Osteoblast (primary cell): ENCODE results near the gene EXOC4. TPM values are rescaled to one million over a fixed set of nuclear protein-coding genes. Genes with fewer than 3 reads are reported as not detected.

ENCODE experiments used
- DNase-seq: peaks from one replicate; pipeline ENCODE4 v3.0.0; 2011; ENCODE audit warnings: low spot score, mixed read lengths; ENCODE audit not compliant: insufficient read length; ENCODE audit errors: missing footprints
- H2AFZ ChIP-seq: 2 replicates; pipeline ENCODE4 v1.6.0; 2011; ENCODE audit warnings: mild to moderate bottlenecking, low read length
- H3K27ac ChIP-seq: 2 replicates; pipeline ENCODE4 v1.5.1; 2011; ENCODE audit warnings: mild to moderate bottlenecking, low read depth, low read length, moderate library complexity
- H3K27me3 ChIP-seq: 2 replicates; pipeline ENCODE4 v1.6.0; 2012; ENCODE audit warnings: mild to moderate bottlenecking, control low read depth, inconsistent platforms, low read length, moderate library complexity; ENCODE audit not compliant: insufficient read depth
- H3K36me3 ChIP-seq: 2 replicates; pipeline ENCODE4 v1.5.1; 2011; ENCODE audit warnings: mild to moderate bottlenecking, low read length, control low read depth, moderate library complexity; ENCODE audit not compliant: insufficient read depth
- H3K4me1 ChIP-seq: 2 replicates; pipeline ENCODE4 v1.5.1; 2011; ENCODE audit warnings: mild to moderate bottlenecking, low read length, control low read depth, moderate library complexity; ENCODE audit not compliant: insufficient read depth
- H3K4me2 ChIP-seq: 2 replicates; pipeline ENCODE4 v1.6.0; 2011; ENCODE audit warnings: mild to moderate bottlenecking, low read length; ENCODE audit not compliant: insufficient read depth
- H3K4me3 ChIP-seq: fragments of 200-600 bp; sonication (generic); 3 replicates; pipeline ENCODE4 v1.5.1; 2012; ENCODE audit warnings: mild to moderate bottlenecking, low read length, inconsistent platforms; ENCODE audit not compliant: insufficient read depth
- H3K79me2 ChIP-seq: 2 replicates; pipeline ENCODE4 v1.6.0; 2012; ENCODE audit warnings: mild to moderate bottlenecking, low read length, control low read depth, inconsistent platforms; ENCODE audit not compliant: insufficient read depth
- H3K9me3 ChIP-seq: 2 replicates; pipeline ENCODE4 v1.5.1; 2011; ENCODE audit warnings: low read depth, low read length, control low read depth
- H4K20me1 ChIP-seq: 2 replicates; pipeline ENCODE4 v1.6.0; 2012; ENCODE audit warnings: mild to moderate bottlenecking, low read length, control low read depth; ENCODE audit not compliant: insufficient read depth
- CTCF ChIP-seq: IDR thresholded peaks from 2 replicates; pipeline ENCODE4 v1.5.1; 2011; ENCODE audit warnings: mild to moderate bottlenecking, low read depth, low read length, moderate library complexity; ENCODE audit errors: extremely low read depth
- total RNA-seq: library from RNA; depleted of rRNA; stranded (reverse); fragments of >200 nt; gene quantifications from 2 replicates; pipeline ENCODE4 v1.2.3, GENCODE V29; 2012

Gene EXOC4
- total RNA-seq, 1 donor = 134 TPM

GRCh38 chr7:133394369-133394768 is 141.5 kb downstream of the EXOC4 start:
- peaks cover 5% of the 10 kb centered on the region for H4K20me1 ChIP-seq
- no peak overlapping the region for H3K27ac ChIP-seq
- H3K27me3 ChIP-seq = no peaks in the 10 kb centered on the region
- no peak overlapping the region for H3K4me3 ChIP-seq
- H3K4me1 ChIP-seq = no peaks in the 10 kb centered on the region
- no peaks in the 10 kb centered on the region for H3K9me3 ChIP-seq
- TF ChIP-seq CTCF = no peak
- H3K79me2 ChIP-seq = no peaks in the 10 kb centered on the region
- H3K4me2 ChIP-seq = no peak overlapping the region
- no peak overlapping the region for H2AFZ ChIP-seq
- no peaks in the 10 kb centered on the region for H3K36me3 ChIP-seq
- no peak for DNase-seq

- Histone ChIP-seq H3K9me3 (no peaks in the 10 kb centered on the region), H3K4me3 (no peak overlapping the region), H3K27me3 (no peaks in the 10 kb centered on the region), H2AFZ (no peak overlapping the region), H4K20me1 (peaks cover 5% of the 10 kb centered on the region), H3K27ac (no peak overlapping the region), H3K79me2 (no peaks in the 10 kb centered on the region), H3K4me1 (peaks cover 1% of the 10 kb centered on the region), H3K4me2 (no peak overlapping the region), H3K36me3 (no peaks in the 10 kb centered on the region)
- no peak for TF ChIP-seq CTCF
- DNase-seq = no peak
Observed at GRCh38 chr7:133395551-133395950, 142.7 kb downstream of the EXOC4 start.

GRCh38 chr7:133398506-133398905 is 145.6 kb downstream of the EXOC4 start:
- no peak overlapping the region for H2AFZ ChIP-seq
- H3K36me3 ChIP-seq = no peaks in the 10 kb centered on the region
- H3K4me1 ChIP-seq = peaks cover 6% of the 10 kb centered on the region
- no peaks in the 10 kb centered on the region for H4K20me1 ChIP-seq
- H3K4me2 ChIP-seq = no peak overlapping the region
- no peak overlapping the region for H3K4me3 ChIP-seq
- no peaks in the 10 kb centered on the region for H3K79me2 ChIP-seq
- H3K27me3 ChIP-seq = no peaks in the 10 kb centered on the region
- DNase-seq = no peak
- H3K27ac ChIP-seq = no peak overlapping the region
- TF ChIP-seq CTCF = no peak
- no peaks in the 10 kb centered on the region for H3K9me3 ChIP-seq

GRCh38 chr7:133401225-133401624 is 148.3 kb downstream of the EXOC4 start:
- no peak overlapping the region for H3K4me2 ChIP-seq
- DNase-seq = no peak
- no peaks in the 10 kb centered on the region for H3K27me3 ChIP-seq
- H3K4me1 ChIP-seq = peaks cover 6% of the 10 kb centered on the region
- no peaks in the 10 kb centered on the region for H3K36me3 ChIP-seq
- H3K9me3 ChIP-seq = no peaks in the 10 kb centered on the region
- H2AFZ ChIP-seq = no peak overlapping the region
- H4K20me1 ChIP-seq = no peaks in the 10 kb centered on the region
- H3K27ac ChIP-seq = no peak overlapping the region
- no peak overlapping the region for H3K4me3 ChIP-seq
- TF ChIP-seq CTCF = no peak
- H3K79me2 ChIP-seq = no peaks in the 10 kb centered on the region
